A549 treated with RU486 at 1 μM for 4 hours (cell line): Measurements from ENCODE around the gene KNSTRN. TPM values are rescaled to one million over a fixed set of nuclear protein-coding genes. Genes with fewer than 3 reads are reported as not detected.

Experiments used
- total RNA-seq: library from RNA; stranded (reverse); fragments of 200-300 nt; extraction: Qiagen RNA extraction; gene quantifications from 5 replicates; pipeline ENCODE4 v1.2.3, GENCODE V29; 2022; ENCODE audit warnings: low read depth

KNSTRN gene
- total RNA-seq, result 46.9 to 54.2 TPM (median 49.3 TPM) in 5 replicates

GRCh38 chr15:40382580-40383456 is at the start of gene KNSTRN:
TSS of gene KNSTRN (plus strand) at chr15:40382721. CDS start at chr15:40382836, 115 bp downstream.

GRCh38 chr15:40340740-40341400 is 41.7 kb upstream of the KNSTRN start, which contains the start of gene CCDC9B:
TSS of gene CCDC9B (minus strand) at chr15:40340939. CDS start at chr15:40340819, 120 bp downstream.

GRCh38 chr15:40357723-40358470 is 24.6 kb upstream of the KNSTRN start, which contains the start of gene DISP2:
TSS of gene DISP2 (plus strand) at chr15:40358219. CDS start at chr15:40358322, 103 bp downstream.

GRCh38 chr15:40405501-40406381 is 23.2 kb downstream of the KNSTRN start, which contains the start of gene IVD:
TSS of gene IVD (plus strand) at chr15:40405795. CDS start at chr15:40405828, 33 bp downstream.

GRCh38 chr15:40440743-40441564 is 58.4 kb downstream of the KNSTRN start, which contains the start of gene BAHD1:
TSS of gene BAHD1 (plus strand) at chr15:40440953. CDS start at chr15:40458465, 17,512 bp downstream.

Other genes with a start within 250 kb of the KNSTRN start
- 25.2 to 33.4 TPM (median 31.0 TPM) in 5 replicates for gene BUB1B, start 221.7 kb upstream of the KNSTRN start, total RNA-seq
- gene PAK6, start 143.7 kb upstream of the KNSTRN start, total RNA-seq, result 0.11 to 0.87 TPM (median 0.21 TPM) in 5 replicates
- 0.31 to 0.80 TPM (median 0.44 TPM) in 4 of 5 replicates, not detected in the other for gene ANKRD63, start 99.7 kb upstream of the KNSTRN start, total RNA-seq
- 0.68 to 1.4 TPM (median 0.82 TPM) in 5 replicates for gene PLCB2, start 74.8 kb upstream of the KNSTRN start, total RNA-seq
- 5.5 to 6.8 TPM (median 6.7 TPM) in 5 replicates for gene INAFM2, start 59.0 kb upstream of the KNSTRN start, total RNA-seq
- 13.4 to 21.7 TPM (median 17.2 TPM) in 5 replicates for gene CCDC9B, start 41.8 kb upstream of the KNSTRN start, total RNA-seq
- not detected in 5 replicates for gene PHGR1, start 31.7 kb upstream of the KNSTRN start, total RNA-seq
- gene DISP2, start 24.5 kb upstream of the KNSTRN start, total RNA-seq, result 0.62 to 2.5 TPM (median 1.2 TPM) in 5 replicates
- gene IVD, start 23.1 kb downstream of the KNSTRN start, total RNA-seq, result 11.3 to 13.1 TPM (median 12.7 TPM) in 5 replicates
- gene BAHD1, start 58.2 kb downstream of the KNSTRN start, total RNA-seq, result 10.0 to 12.6 TPM (median 11.8 TPM) in 5 replicates
- gene CHST14, start 88.3 kb downstream of the KNSTRN start, total RNA-seq, result 14.1 to 22.3 TPM (median 19.0 TPM) in 5 replicates
- 12.9 to 25.4 TPM (median 15.4 TPM) in 5 replicates for gene CCDC32, start 182.3 kb downstream of the KNSTRN start, total RNA-seq
- gene RPUSD2, start 186.6 kb downstream of the KNSTRN start, total RNA-seq, result 12.0 to 17.8 TPM (median 17.0 TPM) in 5 replicates
- 4.4 to 8.1 TPM (median 7.0 TPM) in 5 replicates for gene KNL1, start 211.5 kb downstream of the KNSTRN start, total RNA-seq